ENCODE data around the gene CRIM1.

DNA sequence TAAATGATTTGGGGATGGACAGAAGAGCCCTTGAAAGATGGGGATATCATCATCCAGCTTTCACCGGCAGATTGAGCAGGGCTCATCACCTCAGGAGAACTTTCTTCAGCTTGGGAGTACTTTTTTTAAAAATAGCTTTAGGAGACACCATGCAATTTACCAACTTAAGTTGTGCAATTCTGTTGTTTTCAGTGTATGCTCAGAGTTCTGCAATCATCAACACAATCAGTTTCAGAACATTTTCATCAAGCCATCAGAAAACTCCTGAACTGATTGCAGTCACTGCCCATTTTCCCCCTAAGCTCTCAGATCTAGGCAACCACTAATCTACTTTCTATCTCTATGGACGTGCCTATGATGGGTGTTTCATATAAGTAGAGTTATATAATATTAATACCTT, 117.7 kb downstream of the CRIM1 start:
- TF ChIP-seq, protein P1, sequence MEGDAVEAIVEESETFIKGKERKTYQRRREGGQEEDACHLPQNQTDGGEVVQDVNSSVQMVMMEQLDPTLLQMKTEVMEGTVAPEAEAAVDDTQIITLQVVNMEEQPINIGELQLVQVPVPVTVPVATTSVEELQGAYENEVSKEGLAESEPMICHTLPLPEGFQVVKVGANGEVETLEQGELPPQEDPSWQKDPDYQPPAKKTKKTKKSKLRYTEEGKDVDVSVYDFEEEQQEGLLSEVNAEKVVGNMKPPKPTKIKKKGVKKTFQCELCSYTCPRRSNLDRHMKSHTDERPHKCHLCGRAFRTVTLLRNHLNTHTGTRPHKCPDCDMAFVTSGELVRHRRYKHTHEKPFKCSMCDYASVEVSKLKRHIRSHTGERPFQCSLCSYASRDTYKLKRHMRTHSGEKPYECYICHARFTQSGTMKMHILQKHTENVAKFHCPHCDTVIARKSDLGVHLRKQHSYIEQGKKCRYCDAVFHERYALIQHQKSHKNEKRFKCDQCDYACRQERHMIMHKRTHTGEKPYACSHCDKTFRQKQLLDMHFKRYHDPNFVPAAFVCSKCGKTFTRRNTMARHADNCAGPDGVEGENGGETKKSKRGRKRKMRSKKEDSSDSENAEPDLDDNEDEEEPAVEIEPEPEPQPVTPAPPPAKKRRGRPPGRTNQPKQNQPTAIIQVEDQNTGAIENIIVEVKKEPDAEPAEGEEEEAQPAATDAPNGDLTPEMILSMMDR (IDR thresholded peaks at IDR 0.05) = no peak
- TF ChIP-seq POLR2A (IDR thresholded peaks at IDR 0.05) = no peak
- TF ChIP-seq POLR2AphosphoS5 (IDR thresholded peaks at IDR 0.05) = no peak
